B cell (primary cell): Measurements from ENCODE around the gene CDH16. TPM values are rescaled to one million over a fixed set of nuclear protein-coding genes. Genes with fewer than 3 reads are reported as not detected.

Source experiments
- ATAC-seq: fragments of 200-7000 bp; cut with Tn5 transposase; one replicate; pipeline ENCODE4 v1.10.0; 2021; ENCODE audit warnings: low read depth, mild to moderate bottlenecking, moderate number of reproducible peaks, moderate library complexity
- CTCF ChIA-PET: fragments of 350-600 bp; sonication (Branson Sonifier 250); formaldehyde crosslinking; loops from one replicate; lab custom pipeline; 2021; ENCODE audit warnings: antibody characterized with exemption, inconsistent platforms; lab: Charles Lee
- POLR2A ChIA-PET: fragments of 350-600 bp; sonication (Branson Sonifier 250); formaldehyde crosslinking; loops from one replicate; lab custom pipeline; 2021; ENCODE audit warnings: antibody characterized with exemption; lab: Charles Lee
- DNase-seq: peaks from one replicate; pipeline ENCODE4 v3.0.0; 2013
- H2AFZ ChIP-seq: 2 replicates; pipeline ENCODE4 v1.6.1; 2012; ENCODE audit warnings: mild to moderate bottlenecking, low read depth, low read length; ENCODE audit not compliant: insufficient read depth, poor library complexity, severe bottlenecking
- H3K27ac ChIP-seq, 2 donors: 1 replicate in 1 of 2; 2 replicates in 1 of 2; pipeline ENCODE4 v1.5.1; 2012 to 2013; ENCODE audit warnings: low read length in 2 of 2, mild to moderate bottlenecking in 2 of 2, moderate library complexity in 1 of 2
- H3K27me3 ChIP-seq, 4 experiments: fragments of 200-600 bp in 1 of 4; sonication (generic) in 1 of 4; replicated peaks in 1 of 4; 1 replicate in 2 of 4; 2 replicates in 2 of 4; pipeline versions ENCODE4 v1.6.1 to v1.7.0; 2013 to 2016; ENCODE audit warnings: low read length in 3 of 4, mild to moderate bottlenecking in 2 of 4, mixed read lengths in 1 of 4, moderate library complexity in 1 of 4; ENCODE audit not compliant: insufficient read depth in 4 of 4, control insufficient read depth in 3 of 4; ENCODE audit errors: control extremely low read depth in 1 of 4
- H3K36me3 ChIP-seq, 2 experiments: replicated peaks in 1 of 2; 1 replicate in 1 of 2; 2 replicates in 1 of 2; pipeline versions ENCODE4 v1.6.1 to v1.7.1; 2013; ENCODE audit warnings: low read length in 1 of 2; ENCODE audit not compliant: insufficient read depth in 2 of 2, control insufficient read depth in 1 of 2; ENCODE audit errors: control extremely low read depth in 1 of 2, extremely low read depth in 1 of 2
- H3K4me1 ChIP-seq, 2 donors: fragments of 200-600 bp in 1 of 2; sonication (generic) in 1 of 2; 1 replicate in 1 of 2; 2 replicates in 1 of 2; pipeline versions ENCODE4 v1.5.1 to v1.6.1; 2013 to 2017; ENCODE audit warnings: low read length in 2 of 2; ENCODE audit not compliant: control insufficient read depth in 2 of 2, insufficient read depth in 2 of 2
- H3K4me2 ChIP-seq: replicated peaks from 2 replicates; pipeline ENCODE3; 2012; ENCODE audit warnings: mild to moderate bottlenecking, low read depth, low read length; ENCODE audit not compliant: poor library complexity, severe bottlenecking
- H3K4me3 ChIP-seq, 5 experiments: fragments of 200-600 bp in 1 of 5; sonication (generic) in 1 of 5; 1 replicate in 3 of 5; 2 replicates in 2 of 5; pipeline versions ENCODE4 v1.5.1 to v1.7.0; 2011 to 2016; ENCODE audit warnings: low read length in 4 of 5, mild to moderate bottlenecking in 4 of 5, low read depth in 2 of 5, control low read depth in 1 of 5, moderate library complexity in 1 of 5; ENCODE audit not compliant: insufficient read depth in 1 of 5; ENCODE audit errors: control extremely low read depth in 1 of 5, extremely low read depth in 1 of 5
- H3K79me2 ChIP-seq: fragments of 200-600 bp; sonication (generic); one replicate; pipeline ENCODE4 v1.6.0; 2016; ENCODE audit warnings: low read length; ENCODE audit not compliant: control insufficient read depth, insufficient read depth
- H3K9ac ChIP-seq: fragments of 200-600 bp; sonication (generic); 2 replicates; pipeline ENCODE4 v1.6.1; 2017; ENCODE audit warnings: mild to moderate bottlenecking, low read length, moderate library complexity
- H3K9me3 ChIP-seq, 3 donors: one replicate each; pipeline versions ENCODE4 v1.6.1 to v1.7.1; 2013; ENCODE audit warnings: low read length in 2 of 3; ENCODE audit not compliant: control insufficient read depth in 2 of 3, insufficient read depth in 1 of 3; ENCODE audit errors: control extremely low read depth in 1 of 3
- H4K20me1 ChIP-seq: 2 replicates; pipeline ENCODE4 v1.6.0; 2012; ENCODE audit warnings: mild to moderate bottlenecking, low read length; ENCODE audit not compliant: insufficient read depth, control insufficient read depth, poor library complexity, severe bottlenecking
- H3K27ac Mint-ChIP-seq: one replicate; pipeline ENCODE4 v1.8.0; 2021; ENCODE audit warnings: mixed read lengths
- H3K27me3 Mint-ChIP-seq: one replicate; pipeline ENCODE4 v1.8.0; 2021; ENCODE audit warnings: mixed read lengths
- H3K4me1 Mint-ChIP-seq: one replicate; pipeline ENCODE4 v1.8.0; 2021; ENCODE audit warnings: mixed read lengths
- H3K4me3 Mint-ChIP-seq: one replicate; pipeline ENCODE4 v1.8.0; 2021; ENCODE audit warnings: mixed read lengths
- H3K9me3 Mint-ChIP-seq: one replicate; pipeline ENCODE4 v1.8.0; 2022; ENCODE audit warnings: mixed read lengths; ENCODE audit not compliant: insufficient read depth
- CTCF ChIP-seq: fragments of 200-600 bp; IDR thresholded peaks from one replicate; pipeline ENCODE4 v1.8.0; 2022; ENCODE audit warnings: antibody characterized with exemption, mild to moderate bottlenecking
- EZH2 ChIP-seq: IDR thresholded peaks from 2 replicates; pipeline ENCODE4 v1.6.1; 2012; ENCODE audit warnings: borderline replicate concordance, low read depth, mild to moderate bottlenecking, moderate library complexity, low read length; ENCODE audit not compliant: insufficient read depth, poor library complexity, severe bottlenecking
- WGBS: methylation state at CpG from one replicate; pipeline ENCODE4 v1.1.5; 2013; ENCODE audit warnings: missing lambda C conversion rate; ENCODE audit not compliant: insufficient coverage; 5-methylcytosine and 5-hydroxymethylcytosine counted together
- intact Hi-C: fragments of 100-400 bp; cut with micrococcal nuclease; formaldehyde crosslinking; loops from one replicate; pipeline ENCODE4 v1.10.0; 2022
- polyA plus RNA-seq: library from polyadenylated mRNA; depleted of rRNA; stranded (reverse); fragments of >200 nt; gene quantifications from 2 replicates; pipeline ENCODE4 v1.2.3, GENCODE V29; 2012
- total RNA-seq, 2 donors: library from RNA; stranded (reverse); fragments of 120-200 nt in 1 of 2; gene quantifications; 1 replicate in 1 of 2; 2 replicates in 1 of 2; pipeline versions ENCODE4 v1.2.3 to v1.2.4, GENCODE V29; 2013 to 2022

The CDH16 gene
- total and polyA plus RNA-seq, 2 donors (not counting 1 experiment from before 2014, with no cell fraction given): not detected

DNA sequence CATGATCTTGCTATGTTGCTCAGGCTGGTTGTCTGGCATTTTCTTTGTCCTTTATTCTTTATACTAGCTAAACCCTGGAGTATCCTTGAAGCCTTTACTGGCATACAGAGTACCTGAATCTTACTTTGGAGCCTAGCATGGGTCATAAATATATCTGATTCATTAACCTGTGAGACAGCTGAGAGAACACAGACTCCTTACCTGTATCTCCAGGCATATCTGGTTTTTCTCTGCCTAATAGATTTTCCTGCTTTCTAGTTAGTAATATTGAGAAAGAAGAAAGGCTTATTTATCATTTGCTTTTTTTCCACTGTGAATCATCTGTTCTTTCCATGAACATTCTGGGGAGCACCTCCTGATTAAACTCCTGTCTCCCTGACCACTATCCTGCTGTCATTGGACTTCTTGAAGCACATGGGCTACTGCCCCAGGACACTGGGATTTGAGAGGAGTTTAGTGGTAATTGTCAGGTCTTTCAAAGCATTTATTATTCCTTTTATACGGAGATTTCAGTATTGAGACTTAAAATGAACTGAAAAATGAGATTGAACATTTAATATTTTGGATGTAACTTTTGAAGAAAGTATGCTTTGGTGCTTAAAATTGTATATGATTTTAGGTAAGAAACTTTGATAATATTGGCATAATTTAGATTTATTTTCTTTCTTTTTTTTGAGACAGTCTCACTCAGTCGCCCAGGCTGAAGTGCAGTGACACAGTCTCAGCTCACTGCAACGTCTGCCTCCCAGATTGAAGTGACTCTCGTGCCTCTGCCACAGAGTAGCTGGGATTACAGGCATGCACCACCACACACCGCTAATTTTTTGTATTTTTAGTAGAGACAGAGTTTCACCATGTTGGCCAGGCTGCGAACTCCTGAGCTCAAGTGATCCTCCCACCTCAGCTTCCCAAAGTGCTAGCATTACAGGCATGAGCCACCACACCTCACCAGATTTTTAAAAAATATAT, 29.8 kb downstream of the CDH16 start:
- Histone ChIP-seq H3K79me2 (no peaks in the 10 kb centered on the region), H3K4me2 (no peak overlapping the region), H3K27ac (no peak overlapping the region), H3K27me3 (no peaks in the 10 kb centered on the region), H2AFZ (no peak overlapping the region), H3K9me3 (no peaks in the 10 kb centered on the region), H3K36me3 (peaks cover 0 to 21% of the 10 kb centered on the region in 2 experiments), H4K20me1 (no peaks in the 10 kb centered on the region), H3K9ac (no peak overlapping the region), H3K4me3 (no peak overlapping the region), H3K4me1 (no peaks in the 10 kb centered on the region)
- ATAC-seq (no peak), DNase-seq (no peak)
- H3K9me3 Mint-ChIP-seq: no peaks in the 10 kb centered on the region
- H3K4me3 Mint-ChIP-seq: no peak overlapping the region
- TF ChIP-seq CTCF (no peak), EZH2 (no peak)
- POLR2A ChIA-PET: no interaction called here
- WGBS: 89% methylated on average over 3 of the region's 6 CpGs
- no peaks in the 10 kb centered on the region for H3K4me1 Mint-ChIP-seq
- H3K27me3 Mint-ChIP-seq: no peaks in the 10 kb centered on the region
- no peak overlapping the region for H3K27ac Mint-ChIP-seq
- intact Hi-C loops: no loop called here
- CTCF ChIA-PET: interaction anchor here (1.2 to 1.5 kb wide), 3 partner anchors 8 to 21 kb away, joined by 3 to 5 read pairs (median 3); partner anchors contain the start of gene PDP2

- H2AFZ ChIP-seq: no peak overlapping the region
- POLR2A ChIA-PET: no interaction called here
- no peak overlapping the region for H3K4me2 ChIP-seq
- CTCF ChIA-PET: no interaction called here
- H3K9ac ChIP-seq: no peak overlapping the region
- H4K20me1 ChIP-seq: no peaks in the 10 kb centered on the region
- ATAC-seq: no peak
- no peak for DNase-seq
- H3K9me3 Mint-ChIP-seq: no peaks in the 10 kb centered on the region
- H3K27me3 Mint-ChIP-seq: no peaks in the 10 kb centered on the region
- H3K4me3 ChIP-seq: no peak overlapping the region
- peaks cover 1% of the 10 kb centered on the region for H3K79me2 ChIP-seq
- H3K4me1 ChIP-seq: no peaks in the 10 kb centered on the region
- H3K9me3 ChIP-seq: no peaks in the 10 kb centered on the region
- peaks cover under 1% of the 10 kb centered on the region for H3K4me1 Mint-ChIP-seq
- TF ChIP-seq EZH2: no peak
- TF ChIP-seq CTCF: no peak
- H3K4me3 Mint-ChIP-seq: no peak overlapping the region
- 100% methylated on average over 1 of the region's 3 CpGs for WGBS
- no peak overlapping the region for H3K27ac Mint-ChIP-seq
- H3K27ac ChIP-seq: no peak overlapping the region
- H3K36me3 ChIP-seq: peaks cover 0 to 21% of the 10 kb centered on the region in 2 experiments
- H3K27me3 ChIP-seq: no peaks in the 10 kb centered on the region
- intact Hi-C loops: no loop called here
These were observed 31.8 kb downstream of the CDH16 start for GRCh38 chr16:66886914-66887313.
